Right lobe of liver (tissue), 6 donors: ENCODE data around the gene CUL1. TPM values are rescaled to one million over a fixed set of nuclear protein-coding genes. Genes with fewer than 3 reads are reported as not detected.

Source experiments
- ATAC-seq, 4 donors: fragments of 200-7000 bp; cut with Tn5 transposase; one replicate each; pipeline ENCODE4 v1.9.1; 2020; ENCODE audit warnings: mild to moderate bottlenecking in 4 of 4, moderate library complexity in 4 of 4
- DNase-seq, 3 donors: peaks; one replicate each; pipeline ENCODE4 v3.0.0-alpha.2; 2020
- H3K27ac ChIP-seq, 3 donors: fragments of 200-600 bp; one replicate each; pipeline ENCODE4 v1.8.0; 2022
- H3K27me3 ChIP-seq, 2 donors: fragments of 200-600 bp; one replicate each; pipeline ENCODE4 v1.8.0; 2022
- H3K36me3 ChIP-seq, 4 donors: fragments of 200-600 bp; sonication (generic) in 1 of 4; one replicate each; pipeline versions ENCODE4 v1.5.1 to v1.8.0; 2017 to 2022; ENCODE audit warnings: control low read depth in 1 of 4
- H3K4me1 ChIP-seq, 4 donors: fragments of 200-600 bp; sonication (generic) in 1 of 4; one replicate each; pipeline versions ENCODE4 v1.5.1 to v1.8.0; 2017 to 2022; ENCODE audit warnings: control low read depth in 1 of 4
- H3K4me3 ChIP-seq, 3 donors: fragments of 200-600 bp; one replicate each; pipeline ENCODE4 v1.8.0; 2022
- H3K9me3 ChIP-seq, 4 donors: fragments of 200-600 bp; sonication (generic) in 1 of 4; one replicate each; pipeline versions ENCODE4 v1.5.1 to v1.8.0; 2017 to 2022; ENCODE audit warnings: control low read depth in 1 of 4
- CTCF ChIP-seq, 4 donors: fragments of 200-600 bp in 3 of 4; fragments of 450-650 bp in 1 of 4; IDR thresholded peaks; one replicate each; pipeline versions ENCODE4 v1.5.1 to v1.8.0; 2016 to 2022; ENCODE audit warnings: antibody characterized with exemption in 4 of 4, mild to moderate bottlenecking in 2 of 4
- POLR2A ChIP-seq: fragments of 450-650 bp; IDR thresholded peaks from one replicate; pipeline ENCODE4 v1.6.1; 2017; ENCODE audit warnings: antibody characterized with exemption, mild to moderate bottlenecking
- WGBS: methylation state at CpG from one replicate; pipeline ENCODE4 v1.1.6; 2018; ENCODE audit warnings: low coverage, low lambda C conversion rate; ENCODE audit not compliant: insufficient coverage; ENCODE audit errors: missing lambda C conversion rate; 5-methylcytosine and 5-hydroxymethylcytosine counted together
- intact Hi-C, 2 donors: fragments of 100-400 bp; cut with DNase I; formaldehyde crosslinking; loops; one replicate each; pipeline versions ENCODE4 v1.11.2 to v1.14.1; 2022
- total RNA-seq, 6 experiments: library from RNA; depleted of rRNA in 2 of 6; stranded (reverse); fragments of >200 nt in 2 of 6; fragmentation: NEBNext Ultra II Directional in 3 of 6; extraction: Animal tissue kit (Norgen Biotek cat#: 25700) in 3 of 6; gene quantifications; one replicate each; pipeline versions ENCODE4 v1.1.0 to v1.2.4, GENCODE V29; 2016 to 2023
- donor health status: DM: no; HTN: yes; CAD: no.
- donor health status: DM: no; HTN: no; CAD: no.
- donor health status: DM: no; HTN: no; CAD: no.
- donor health status: DM: no; HTN: yes; CAD: no.
- donor health status: DM: no; HTN: yes; CAD: no.

CUL1 gene
- total RNA-seq, 6 experiments from 2014 or later, result 22.3 to 46.3 (median 30.8) TPM

DNA sequence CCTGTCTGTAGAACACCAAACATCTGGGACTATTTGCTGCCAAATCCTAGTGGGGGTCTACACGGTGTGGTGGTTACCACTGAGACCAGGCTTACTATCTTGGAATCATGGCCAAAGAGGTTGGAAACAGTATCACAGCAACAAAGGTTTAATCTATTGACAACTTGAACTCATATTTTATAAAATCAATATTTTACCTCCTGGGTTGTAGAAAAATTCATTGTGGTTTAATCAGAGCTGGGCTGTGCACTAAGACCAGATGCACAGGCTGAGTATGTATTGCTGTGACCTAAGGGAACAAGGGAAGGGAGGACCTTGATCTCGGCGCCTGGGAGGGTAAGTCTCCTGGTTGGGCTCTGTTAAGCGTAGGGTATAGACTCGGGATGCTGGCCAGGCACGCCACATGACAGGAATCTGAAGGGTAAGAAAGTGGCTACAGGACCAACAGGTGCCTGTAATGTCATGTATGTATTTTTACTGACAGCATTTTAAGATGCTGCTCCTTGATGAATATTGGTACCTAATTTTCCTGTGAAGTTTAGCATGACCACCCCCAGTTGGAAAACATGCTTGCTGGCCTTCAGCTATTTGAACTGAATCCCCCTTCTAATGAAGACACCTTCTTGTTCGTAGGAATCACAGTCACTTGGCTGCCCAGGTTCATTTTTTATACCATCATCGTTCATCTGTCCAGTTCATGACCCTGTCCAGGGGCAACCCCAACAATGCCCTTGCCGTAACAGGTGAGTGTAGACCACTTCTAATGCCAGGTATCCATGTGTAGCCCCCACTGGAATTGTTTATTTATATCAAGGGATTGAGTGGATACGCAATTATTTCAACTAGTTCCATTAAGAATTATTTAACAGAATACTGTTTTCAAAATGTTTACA is 105.9 kb downstream of the CUL1 start:
- intact Hi-C loops, result no loop called here
- ATAC-seq (no peak), DNase-seq (no peak)
- no peak overlapping the region for H3K4me3 ChIP-seq
- no peaks in the 10 kb centered on the region for H3K4me1 ChIP-seq
- 77% methylated on average over 6 of the region's 10 CpGs for WGBS
- H3K27ac ChIP-seq, result no peak overlapping the region
- TF ChIP-seq CTCF (IDR thresholded peaks at IDR 0.05) (no peak), POLR2A (no peak)
- no peaks in the 10 kb centered on the region for H3K9me3 ChIP-seq
- H3K36me3 ChIP-seq, result peaks cover 0 to 26% (median 11%) of the 10 kb centered on the region in 4 donors
- H3K27me3 ChIP-seq, result no peaks in the 10 kb centered on the region

DNA sequence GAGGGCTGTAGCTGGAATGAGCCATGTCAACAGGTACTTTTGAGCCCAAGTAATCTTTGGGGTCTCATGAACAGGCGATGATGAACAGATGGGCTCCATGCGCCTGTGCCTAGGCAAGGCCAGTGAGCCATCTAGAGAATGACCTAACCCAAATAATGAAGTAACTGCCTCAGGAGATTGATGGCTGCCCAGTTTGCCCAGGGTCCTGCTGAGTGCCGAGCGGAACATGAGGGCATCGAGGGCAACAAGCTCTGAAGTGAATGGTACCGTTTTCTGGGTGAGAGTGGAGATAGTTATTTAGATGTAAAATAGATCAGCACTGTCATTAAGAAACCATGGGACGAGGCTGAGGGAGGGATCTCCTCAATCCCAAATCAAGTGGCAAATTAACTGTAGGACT is 107.5 kb downstream of the CUL1 start:
- H3K27me3 ChIP-seq, result no peaks in the 10 kb centered on the region
- DNase-seq (no peak), ATAC-seq (no peak)
- H3K4me1 ChIP-seq, result no peaks in the 10 kb centered on the region
- H3K27ac ChIP-seq, result no peak overlapping the region
- peaks cover 0 to 10% (median 1%) of the 10 kb centered on the region in 4 donors for H3K36me3 ChIP-seq
- H3K9me3 ChIP-seq, result no peaks in the 10 kb centered on the region
- WGBS, result 94% methylated on average over 6 of the region's 7 CpGs
- no peak overlapping the region for H3K4me3 ChIP-seq
- intact Hi-C loops, result no loop called here
- TF ChIP-seq POLR2A, result no peak
- no peak for TF ChIP-seq CTCF (IDR thresholded peaks at IDR 0.05)

GRCh38 chr7:148807436-148807835 is 108.7 kb downstream of the CUL1 start:
- H3K4me1 ChIP-seq, result no peaks in the 10 kb centered on the region
- H3K4me3 ChIP-seq, result no peak overlapping the region
- no peaks in the 10 kb centered on the region for H3K36me3 ChIP-seq
- DNase-seq (no peak), ATAC-seq (no peak)
- no peak overlapping the region for H3K27ac ChIP-seq
- TF ChIP-seq POLR2A (no peak), CTCF (IDR thresholded peaks at IDR 0.05) (no peak)
- H3K9me3 ChIP-seq, result no peaks in the 10 kb centered on the region
- 67% methylated on average over 4 of the region's 4 CpGs for WGBS
- no peaks in the 10 kb centered on the region for H3K27me3 ChIP-seq
- intact Hi-C loops, result no loop called here

GRCh38 chr7:148809856-148810255 is 111.2 kb downstream of the CUL1 start:
- H3K27me3 ChIP-seq, result no peaks in the 10 kb centered on the region
- DNase-seq (no peak), ATAC-seq (peak in 3 of 4 donors; percentile 20 to 36 (median 35))
- no peaks in the 10 kb centered on the region for H3K9me3 ChIP-seq
- intact Hi-C loops, result no loop called here
- TF ChIP-seq CTCF (IDR thresholded peaks at IDR 0.05), result no peak
- no peak for TF ChIP-seq POLR2A
- WGBS, result 92% methylated on average over 2 of the region's 4 CpGs
- H3K36me3 ChIP-seq, result peaks cover 0 to 2% (median 0%) of the 10 kb centered on the region in 4 donors
- no peak overlapping the region for H3K27ac ChIP-seq
- H3K4me3 ChIP-seq, result no peak overlapping the region
- H3K4me1 ChIP-seq, result no peaks in the 10 kb centered on the region
